Sigmoid colon (tissue), 7 donors: Measurements from ENCODE around the gene VIPR2. TPM values are rescaled to one million over a fixed set of nuclear protein-coding genes. Genes with fewer than 3 reads are reported as not detected.

ENCODE experiments used
- DNase-seq: peaks from one replicate; pipeline ENCODE4 v3.0.0-alpha.2; 2019
- H3K27ac ChIP-seq, 4 donors: fragments of 200-600 bp; sonication (generic); one replicate each; pipeline ENCODE4 v1.5.1; 2016 to 2019; ENCODE audit warnings: mild to moderate bottlenecking in 1 of 4
- H3K27me3 ChIP-seq, 3 donors: fragments of 200-600 bp; sonication (generic); one replicate each; pipeline ENCODE4 v1.5.1; 2019; ENCODE audit warnings: mild to moderate bottlenecking in 1 of 3
- H3K36me3 ChIP-seq, 4 donors: fragments of 200-600 bp; sonication (generic); one replicate each; pipeline ENCODE4 v1.5.1; 2016 to 2019
- H3K4me1 ChIP-seq, 4 donors: fragments of 200-600 bp; sonication (generic); one replicate each; pipeline ENCODE4 v1.5.1; 2017 to 2019
- H3K4me3 ChIP-seq, 4 donors: fragments of 200-600 bp; sonication (generic); one replicate each; pipeline ENCODE4 v1.5.1; 2017 to 2019; ENCODE audit warnings: mild to moderate bottlenecking in 2 of 4, moderate library complexity in 1 of 4
- H3K9me3 ChIP-seq, 4 donors: fragments of 200-600 bp in 3 of 4; sonication (generic) in 3 of 4; one replicate each; pipeline versions ENCODE4 v1.5.1 to v1.6.1; 2013 to 2019
- EP300 ChIP-seq, 4 donors: sonication (generic); formaldehyde crosslinking; IDR thresholded peaks; one replicate each; pipeline ENCODE4 v1.6.1; 2017; ENCODE audit warnings: antibody characterized with exemption in 4 of 4
- POLR2A ChIP-seq, 2 donors: fragments of 450-650 bp; IDR thresholded peaks; one replicate each; pipeline ENCODE4 v1.6.1; 2016; ENCODE audit warnings: antibody characterized with exemption in 2 of 2, mild to moderate bottlenecking in 2 of 2, moderate library complexity in 2 of 2
- POLR2AphosphoS5 ChIP-seq, 4 donors: sonication (generic); formaldehyde crosslinking; IDR thresholded peaks; one replicate each; pipeline ENCODE4 v1.6.1; 2017; ENCODE audit warnings: antibody characterized with exemption in 4 of 4
- WGBS, 2 donors: extraction: QIAGEN DNeasy Blood & Tissue Kit; methylation state at CpG; one replicate each; pipeline ENCODE4 v1.1.7; 2013; 5-methylcytosine and 5-hydroxymethylcytosine counted together
- intact Hi-C: fragments of 100-400 bp; cut with DNase I; formaldehyde crosslinking; loops from one replicate; pipeline ENCODE4 v1.15.1; 2023
- polyA plus RNA-seq, 3 donors: library from polyadenylated mRNA; stranded (reverse); fragments of 200-250 nt; gene quantifications; one replicate each; pipeline ENCODE4 v1.2.3, GENCODE V29; 2013
- total RNA-seq, 4 donors: library from RNA; depleted of rRNA; stranded (reverse); fragments of >200 nt; gene quantifications; one replicate each; pipeline ENCODE4 v1.1.0, GENCODE V29; 2016
- TF ChIP-seq, protein P1 (sequence below), 4 experiments: fragments of 450-650 bp in 3 of 4; fragments of 200-600 bp in 1 of 4; IDR thresholded peaks; one replicate each; pipeline ENCODE4 v1.5.1; 2016 to 2019; ENCODE audit warnings: antibody characterized with exemption in 4 of 4, mild to moderate bottlenecking in 3 of 4, moderate library complexity in 2 of 4
- donor health status: healthy with polysubstance abuse.
- donor health status: Bipolar disorder and iron deficiency.
- donor health status: healthy.

VIPR2 gene
- total and polyA plus RNA-seq, 7 donors: 0.23 to 21.4 (median 11.7) TPM

DNA sequence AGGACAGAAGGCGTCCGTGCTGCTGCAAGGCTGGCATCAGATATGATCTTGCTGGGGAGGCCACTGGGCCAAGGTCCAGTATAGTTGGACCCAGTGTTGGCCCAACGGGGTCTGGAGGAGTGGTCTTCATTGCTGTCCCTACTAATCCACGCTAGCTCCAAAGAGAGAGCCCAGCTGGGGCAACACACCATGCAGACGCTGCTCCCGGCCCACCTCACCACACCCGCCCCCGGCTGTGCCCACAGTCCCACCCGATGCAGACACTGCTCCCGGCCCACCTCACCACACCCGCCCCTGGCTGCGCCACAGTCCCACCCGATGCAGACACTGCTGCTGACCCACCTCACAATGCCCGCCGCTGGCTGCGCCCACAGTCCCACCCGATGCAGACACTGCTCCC is 121.5 kb downstream of the VIPR2 start:
- peak; percentile 47 for DNase-seq
- intact Hi-C loops: no loop called here
- Histone ChIP-seq H3K9me3 (no peaks in the 10 kb centered on the region), H3K4me3 (no peak overlapping the region), H3K4me1 (peaks cover 0 to 13% (median 4%) of the 10 kb centered on the region in 4 donors), H3K36me3 (no peaks in the 10 kb centered on the region), H3K27ac (no peak overlapping the region), H3K27me3 (no peaks in the 10 kb centered on the region)
- WGBS, 2 donors: 78 to 86% methylated on average over 17 of the region's 17 CpGs
- no peak for TF ChIP-seq POLR2A (IDR thresholded peaks at IDR 0.05)
- TF ChIP-seq POLR2AphosphoS5 (IDR thresholded peaks at IDR 0.05): no peak
- TF ChIP-seq EP300 (IDR thresholded peaks at IDR 0.05): no peak
- TF ChIP-seq, protein P1, sequence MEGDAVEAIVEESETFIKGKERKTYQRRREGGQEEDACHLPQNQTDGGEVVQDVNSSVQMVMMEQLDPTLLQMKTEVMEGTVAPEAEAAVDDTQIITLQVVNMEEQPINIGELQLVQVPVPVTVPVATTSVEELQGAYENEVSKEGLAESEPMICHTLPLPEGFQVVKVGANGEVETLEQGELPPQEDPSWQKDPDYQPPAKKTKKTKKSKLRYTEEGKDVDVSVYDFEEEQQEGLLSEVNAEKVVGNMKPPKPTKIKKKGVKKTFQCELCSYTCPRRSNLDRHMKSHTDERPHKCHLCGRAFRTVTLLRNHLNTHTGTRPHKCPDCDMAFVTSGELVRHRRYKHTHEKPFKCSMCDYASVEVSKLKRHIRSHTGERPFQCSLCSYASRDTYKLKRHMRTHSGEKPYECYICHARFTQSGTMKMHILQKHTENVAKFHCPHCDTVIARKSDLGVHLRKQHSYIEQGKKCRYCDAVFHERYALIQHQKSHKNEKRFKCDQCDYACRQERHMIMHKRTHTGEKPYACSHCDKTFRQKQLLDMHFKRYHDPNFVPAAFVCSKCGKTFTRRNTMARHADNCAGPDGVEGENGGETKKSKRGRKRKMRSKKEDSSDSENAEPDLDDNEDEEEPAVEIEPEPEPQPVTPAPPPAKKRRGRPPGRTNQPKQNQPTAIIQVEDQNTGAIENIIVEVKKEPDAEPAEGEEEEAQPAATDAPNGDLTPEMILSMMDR (IDR thresholded peaks at IDR 0.05): no peak

GRCh38 chr7:159022238-159022993 is 122.3 kb downstream of the VIPR2 start:
- H3K4me3 ChIP-seq: no peak overlapping the region
- WGBS, 2 donors: 84 to 87% methylated on average over 20 of the region's 20 CpGs
- TF ChIP-seq EP300 (IDR thresholded peaks at IDR 0.05): no peak
- TF ChIP-seq POLR2AphosphoS5 (IDR thresholded peaks at IDR 0.05): no peak
- no peak for TF ChIP-seq POLR2A (IDR thresholded peaks at IDR 0.05)
- TF ChIP-seq, protein P1 (IDR thresholded peaks at IDR 0.05): no peak
- H3K27ac ChIP-seq: no peak overlapping the region
- no peaks in the 10 kb centered on the region for H3K27me3 ChIP-seq
- intact Hi-C loops: no loop called here
- no peaks in the 10 kb centered on the region for H3K36me3 ChIP-seq
- H3K4me1 ChIP-seq: peaks cover 0 to 10% (median 3%) of the 10 kb centered on the region in 4 donors
- peak; percentile 61 for DNase-seq
- H3K9me3 ChIP-seq: no peaks in the 10 kb centered on the region

- intact Hi-C loops: no loop called here
- peak; percentile 55 for DNase-seq
- no peak overlapping the region for H3K27ac ChIP-seq
- TF ChIP-seq, protein P1 (IDR thresholded peaks at IDR 0.05): no peak
- TF ChIP-seq POLR2AphosphoS5 (IDR thresholded peaks at IDR 0.05) (no peak), EP300 (IDR thresholded peaks at IDR 0.05) (no peak), POLR2A (IDR thresholded peaks at IDR 0.05) (no peak)
- no peaks in the 10 kb centered on the region for H3K27me3 ChIP-seq
- H3K36me3 ChIP-seq: no peaks in the 10 kb centered on the region
- no peaks in the 10 kb centered on the region for H3K9me3 ChIP-seq
- no peak overlapping the region for H3K4me3 ChIP-seq
- H3K4me1 ChIP-seq: peaks cover 0 to 9% (median under 1%) of the 10 kb centered on the region in 4 donors
- WGBS, 2 donors: 72 to 78% methylated on average over 6 of the region's 6 CpGs
Measured at GRCh38 chr7:159020987-159021386, 123.7 kb downstream of the VIPR2 start.

GRCh38 chr7:159019111-159019510 is 125.6 kb downstream of the VIPR2 start:
- H3K4me1 ChIP-seq: peaks cover 0 to 27% (median 19%) of the 10 kb centered on the region in 4 donors
- H3K9me3 ChIP-seq: no peaks in the 10 kb centered on the region
- no peak for DNase-seq
- no peaks in the 10 kb centered on the region for H3K27me3 ChIP-seq
- H3K4me3 ChIP-seq: no peak overlapping the region
- no peak overlapping the region for H3K27ac ChIP-seq
- 42 to 63% methylated on average over 5 of the region's 5 CpGs for WGBS, 2 donors
- TF ChIP-seq POLR2A (IDR thresholded peaks at IDR 0.05) (no peak), EP300 (IDR thresholded peaks at IDR 0.05) (no peak), POLR2AphosphoS5 (IDR thresholded peaks at IDR 0.05) (no peak)
- TF ChIP-seq, protein P1 (IDR thresholded peaks at IDR 0.05): no peak
- intact Hi-C loops: no loop called here
- H3K36me3 ChIP-seq: no peaks in the 10 kb centered on the region
